VCaP (cell line): ENCODE results near the gene ASB18.

Source experiments
- H3K27ac ChIP-seq: fragments of 450-650 bp; 2 replicates; pipeline ENCODE4 v1.5.1; 2017
- CTCF ChIP-seq: fragments of 450-650 bp; conservative IDR thresholded peaks from 2 replicates; pipeline ENCODE4 v1.5.1; 2017; ENCODE audit warnings: mild to moderate bottlenecking, moderate library complexity

ASB18 gene, protein sequence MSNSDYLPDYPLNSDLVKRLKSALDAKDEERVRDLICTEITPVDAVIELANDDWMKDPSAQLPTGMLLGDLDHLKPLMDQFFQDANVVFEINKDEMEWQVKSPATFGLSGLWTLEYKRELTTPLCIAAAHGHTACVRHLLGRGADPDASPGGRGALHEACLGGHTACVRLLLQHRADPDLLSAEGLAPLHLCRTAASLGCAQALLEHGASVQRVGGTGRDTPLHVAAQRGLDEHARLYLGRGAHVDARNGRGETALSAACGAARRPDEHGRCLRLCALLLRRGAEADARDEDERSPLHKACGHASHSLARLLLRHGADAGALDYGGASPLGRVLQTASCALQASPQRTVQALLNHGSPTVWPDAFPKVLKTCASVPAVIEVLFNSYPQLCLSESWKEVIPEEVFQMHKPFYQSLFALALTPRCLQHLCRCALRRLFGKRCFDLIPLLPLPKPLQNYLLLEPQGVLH

GRCh38 chr2:236264256-236264655, at the start of gene ASB18:
Gene ASB18 (minus strand): TSS chr2:236264406. CDS start chr2:236264345, 61 bp downstream.
- no peak within 1 kb of the TSS for H3K27ac ChIP-seq
- no peak for TF ChIP-seq CTCF

GRCh38 chr2:236311286-236311685, 47.1 kb upstream of the ASB18 start:
- TF ChIP-seq CTCF = no peak

GRCh38 chr2:236309669-236310029, 45.4 kb upstream of the ASB18 start:
- H3K27ac ChIP-seq = no peak overlapping the region

More at GRCh38 chr2:236311286-236311685, 47.1 kb upstream of the ASB18 start:
- H3K27ac ChIP-seq = no peak overlapping the region

DNA sequence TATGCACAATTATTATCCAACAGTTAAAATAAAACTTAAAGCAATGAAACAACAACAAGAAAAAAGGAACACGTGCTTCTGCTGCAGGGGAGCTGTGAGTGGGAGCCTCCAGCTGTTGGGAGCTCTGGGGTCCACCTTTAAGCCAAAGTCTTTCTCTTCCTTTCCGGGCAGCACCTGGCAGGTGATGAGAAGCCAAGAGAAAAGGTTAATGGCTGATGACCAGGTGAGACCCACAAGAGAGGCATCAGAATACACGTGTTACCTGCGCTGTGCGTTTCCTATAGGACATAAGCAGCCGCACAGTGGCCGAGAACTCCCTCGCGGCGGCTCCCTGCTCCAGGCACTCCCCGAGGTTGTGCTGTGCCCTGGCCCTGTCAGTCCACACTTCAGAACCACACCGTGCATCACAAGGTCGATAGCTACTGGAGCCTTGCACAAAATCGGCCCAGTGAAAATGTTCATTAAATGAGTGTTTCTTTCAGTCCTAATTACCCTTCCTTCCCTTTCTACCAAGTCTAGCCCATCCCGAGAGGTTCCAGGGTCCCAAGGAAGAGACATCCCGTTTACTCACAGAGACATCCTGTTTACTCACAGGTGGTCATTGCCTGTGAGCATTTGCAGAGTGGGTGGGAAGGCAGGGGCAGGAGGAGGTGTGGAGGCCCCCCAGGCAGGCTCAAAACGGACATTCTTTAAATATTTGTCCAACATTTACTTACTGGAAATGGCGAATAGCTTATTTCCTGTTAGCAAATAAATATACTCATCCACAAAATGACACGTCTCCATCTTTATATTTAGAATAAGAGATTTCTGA, 44.9 kb upstream of the ASB18 start:
- no peak overlapping the region for H3K27ac ChIP-seq
- no peak for TF ChIP-seq CTCF

More at GRCh38 chr2:236309669-236310029, 45.4 kb upstream of the ASB18 start:
- peak; percentile 84 for TF ChIP-seq CTCF

GRCh38 chr2:236307641-236308040, 43.4 kb upstream of the ASB18 start:
- TF ChIP-seq CTCF = no peak
- H3K27ac ChIP-seq = no peak overlapping the region

- H3K27ac ChIP-seq = no peak overlapping the region
- no peak for TF ChIP-seq CTCF
Observed at GRCh38 chr2:236306825-236307540, 42.8 kb upstream of the ASB18 start.
